ENCODE measurements around the gene GPATCH8.
A peak's percentile ranks its signal among the peaks of the same experiment; 100 is the strongest.

GPATCH8 gene

GRCh38 chr17:44439168-44439567 is 64.0 kb downstream of the GPATCH8 start:
- in situ Hi-C loops (cut with MboI; ENCODE audit: low sequenced_read_pairs, unreplicated experiment), result no loop called here
- no peak for TF ChIP-seq CTCF (IDR thresholded peaks at IDR 0.05; ENCODE audit: borderline replicate concordance, control extremely low read depth, extremely low read depth, insufficient read depth, missing control alignments)
- DNase-seq (ENCODE audit: low spot score), result no peak

- in situ Hi-C loops (cut with MboI; ENCODE audit: low sequenced_read_pairs, unreplicated experiment), result no loop called here
- no peak for TF ChIP-seq CTCF (IDR thresholded peaks at IDR 0.05; ENCODE audit: borderline replicate concordance, control extremely low read depth, extremely low read depth, insufficient read depth, missing control alignments)
- peak; percentile 25 for DNase-seq (ENCODE audit: low spot score)
Measured at GRCh38 chr17:44438636-44439035, 64.6 kb downstream of the GPATCH8 start.

- no peak for TF ChIP-seq CTCF (IDR thresholded peaks at IDR 0.05; ENCODE audit: borderline replicate concordance, control extremely low read depth, extremely low read depth, insufficient read depth, missing control alignments)
- no peak for DNase-seq (ENCODE audit: low spot score)
- in situ Hi-C loops (cut with MboI; ENCODE audit: low sequenced_read_pairs, unreplicated experiment), result no loop called here
Measured at GRCh38 chr17:44436336-44436735, 66.9 kb downstream of the GPATCH8 start.

GRCh38 chr17:44432254-44433157 is 70.7 kb downstream of the GPATCH8 start:
- no peak for DNase-seq (ENCODE audit: low spot score)
- in situ Hi-C loops (cut with MboI; ENCODE audit: low sequenced_read_pairs, unreplicated experiment), result no loop called here
- TF ChIP-seq CTCF (IDR thresholded peaks at IDR 0.05; ENCODE audit: borderline replicate concordance, control extremely low read depth, extremely low read depth, insufficient read depth, missing control alignments), result no peak

- DNase-seq (ENCODE audit: low spot score), result no peak
- in situ Hi-C loops (cut with MboI; ENCODE audit: low sequenced_read_pairs, unreplicated experiment), result no loop called here
- TF ChIP-seq CTCF (IDR thresholded peaks at IDR 0.05; ENCODE audit: borderline replicate concordance, control extremely low read depth, extremely low read depth, insufficient read depth, missing control alignments), result no peak
Measured at GRCh38 chr17:44424828-44425461, 78.3 kb downstream of the GPATCH8 start.

- peak; percentile 52 for DNase-seq (ENCODE audit: low spot score)
- no peak for TF ChIP-seq CTCF (IDR thresholded peaks at IDR 0.05; ENCODE audit: borderline replicate concordance, control extremely low read depth, extremely low read depth, insufficient read depth, missing control alignments)
- in situ Hi-C loops (cut with MboI; ENCODE audit: low sequenced_read_pairs, unreplicated experiment), result no loop called here
Measured at GRCh38 chr17:44417553-44417952, 85.7 kb downstream of the GPATCH8 start.
